ENCODE measurements around the gene CCDC6. TPM values are rescaled to one million over a fixed set of nuclear protein-coding genes. Genes with fewer than 3 reads are reported as not detected.

CCDC6 gene
- total RNA-seq, 1 experiment from 2014 or later, result 22.0 TPM

- DNase-seq (ENCODE audit: low read depth), result no peak
Observed at GRCh38 chr10:59852670-59853069, 53.7 kb downstream of the CCDC6 start.

DNA sequence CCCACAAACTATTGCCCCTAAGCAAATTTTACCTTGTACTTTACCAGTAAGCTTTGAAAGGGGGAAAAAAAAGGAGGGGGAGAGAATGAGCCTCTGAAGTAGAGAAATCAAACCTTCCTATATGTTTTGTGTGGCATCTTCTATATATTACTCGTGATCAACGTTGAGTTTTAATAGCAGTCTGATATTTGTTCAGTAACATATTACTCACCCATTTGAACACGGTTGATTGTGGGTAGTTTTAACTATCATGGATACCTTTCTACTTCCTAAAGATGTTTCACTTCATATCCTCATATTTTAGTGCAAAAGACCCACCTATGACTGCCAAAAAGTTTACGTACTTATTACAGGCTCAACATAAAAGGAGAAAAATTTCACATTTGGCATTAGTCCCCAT is 54.5 kb downstream of the CCDC6 start:
- DNase-seq (ENCODE audit: low read depth), result no peak

- DNase-seq (ENCODE audit: low read depth), result no peak
Observed at GRCh38 chr10:59847888-59848287, 58.5 kb downstream of the CCDC6 start.

DNA sequence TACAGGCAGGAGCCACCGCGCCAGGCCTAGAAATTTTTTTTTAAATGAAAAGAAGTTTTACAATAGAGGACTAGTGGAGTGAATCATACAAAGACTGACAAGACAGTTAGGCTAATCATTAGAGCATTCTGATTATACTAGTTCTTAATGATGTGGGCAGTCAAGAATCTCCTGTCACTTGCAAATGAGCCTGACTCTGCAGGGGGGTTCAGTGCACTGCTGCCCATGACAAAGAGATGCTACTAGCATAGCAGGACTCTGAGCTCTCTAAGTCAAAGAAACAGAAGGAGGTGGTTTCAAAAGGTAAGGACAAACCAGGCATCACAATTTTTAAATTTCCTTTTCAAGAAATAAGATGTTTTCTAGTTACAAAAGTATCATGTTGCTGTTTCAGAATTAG is 59.0 kb downstream of the CCDC6 start:
- no peak for DNase-seq (ENCODE audit: low read depth)

GRCh38 chr10:59844436-59844835 is 61.9 kb downstream of the CCDC6 start:
- no peak for DNase-seq (ENCODE audit: low read depth)

DNA sequence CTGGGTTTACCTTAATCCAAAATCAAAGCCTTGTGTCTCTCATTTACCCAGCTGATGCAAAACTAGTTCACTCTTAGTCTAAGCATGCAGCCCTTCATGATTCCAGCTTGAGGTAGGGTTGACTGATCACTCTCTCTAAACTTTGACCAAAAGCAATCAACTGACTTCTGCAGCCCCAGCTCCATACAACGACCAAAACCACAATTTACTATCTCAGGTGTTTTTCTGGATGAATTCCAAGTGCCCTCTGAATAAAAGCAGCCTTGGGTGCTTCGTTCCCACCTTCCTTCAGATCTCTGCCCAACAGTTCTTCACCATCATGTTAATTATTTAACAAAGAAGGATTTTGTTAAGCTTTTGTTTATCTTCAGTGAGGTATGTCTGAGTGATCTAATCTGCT is 62.6 kb downstream of the CCDC6 start:
- no peak for DNase-seq (ENCODE audit: low read depth)

GRCh38 chr10:59839576-59839975 is 66.8 kb downstream of the CCDC6 start:
- peak; percentile 33 for DNase-seq (ENCODE audit: low read depth)

- DNase-seq (ENCODE audit: low read depth), result no peak
Observed at GRCh38 chr10:59838085-59838789, 68.1 kb downstream of the CCDC6 start.

GRCh38 chr10:59833810-59834209 is 72.5 kb downstream of the CCDC6 start:
- DNase-seq (ENCODE audit: low read depth), result no peak

DNA sequence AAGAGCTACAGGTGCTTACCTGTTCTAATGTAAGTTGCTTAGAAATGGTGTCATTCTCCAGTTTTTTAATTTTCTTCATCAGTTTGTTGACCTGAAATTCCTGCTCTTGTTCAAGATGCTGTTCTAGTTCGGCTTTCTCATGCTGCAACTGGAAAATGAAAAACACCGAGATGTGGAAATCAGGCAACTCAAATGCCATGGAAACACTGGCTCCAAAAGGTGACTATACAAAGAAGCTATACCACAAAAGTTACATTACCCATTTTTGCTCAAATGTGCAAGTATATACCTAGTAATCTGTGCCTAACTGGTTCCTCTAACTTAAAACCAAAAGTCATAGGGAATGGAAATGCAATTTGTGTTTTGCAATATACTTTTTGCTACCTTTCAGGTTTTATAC is 73.8 kb downstream of the CCDC6 start:
- no peak for DNase-seq (ENCODE audit: low read depth)

- DNase-seq (ENCODE audit: low read depth), result no peak
Observed at GRCh38 chr10:59831658-59832503, 74.5 kb downstream of the CCDC6 start.

- peak; percentile 39 for DNase-seq (ENCODE audit: low read depth)
Observed at GRCh38 chr10:59830601-59831259, 75.6 kb downstream of the CCDC6 start.

DNA sequence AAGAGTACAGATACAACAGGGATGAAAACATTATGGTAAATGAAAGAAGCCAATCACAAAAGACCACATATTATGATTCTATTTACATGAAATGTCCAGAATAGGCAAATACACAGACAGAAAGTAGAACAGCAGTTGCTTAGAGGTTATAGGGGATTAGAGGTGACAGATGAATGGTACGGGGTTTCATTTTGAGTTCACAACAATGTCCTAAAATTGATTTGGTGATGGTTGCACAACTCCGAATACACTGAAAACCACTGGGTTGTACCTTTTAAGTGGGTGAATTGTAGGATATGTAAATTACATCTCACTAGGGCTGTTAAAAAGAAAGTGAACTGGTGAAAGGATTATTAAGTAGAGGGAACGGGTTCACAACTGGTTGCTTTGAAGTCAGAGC is 76.8 kb downstream of the CCDC6 start:
- no peak for DNase-seq (ENCODE audit: low read depth)

GRCh38 chr10:59829024-59829423 is 77.3 kb downstream of the CCDC6 start:
- no peak for DNase-seq (ENCODE audit: low read depth)

GRCh38 chr10:59825932-59826331 is 80.4 kb downstream of the CCDC6 start:
- no peak for DNase-seq (ENCODE audit: low read depth)

GRCh38 chr10:59823751-59824150 is 82.6 kb downstream of the CCDC6 start:
- no peak for DNase-seq (ENCODE audit: low read depth)

GRCh38 chr10:59823111-59823510 is 83.2 kb downstream of the CCDC6 start:
- DNase-seq (ENCODE audit: low read depth), result no peak

GRCh38 chr10:59820471-59820870 is 85.9 kb downstream of the CCDC6 start:
- DNase-seq (ENCODE audit: low read depth), result no peak

GRCh38 chr10:59819683-59820082 is 86.7 kb downstream of the CCDC6 start:
- no peak for DNase-seq (ENCODE audit: low read depth)

- no peak for DNase-seq (ENCODE audit: low read depth)
Observed at GRCh38 chr10:59819265-59819664, 87.1 kb downstream of the CCDC6 start.

DNA sequence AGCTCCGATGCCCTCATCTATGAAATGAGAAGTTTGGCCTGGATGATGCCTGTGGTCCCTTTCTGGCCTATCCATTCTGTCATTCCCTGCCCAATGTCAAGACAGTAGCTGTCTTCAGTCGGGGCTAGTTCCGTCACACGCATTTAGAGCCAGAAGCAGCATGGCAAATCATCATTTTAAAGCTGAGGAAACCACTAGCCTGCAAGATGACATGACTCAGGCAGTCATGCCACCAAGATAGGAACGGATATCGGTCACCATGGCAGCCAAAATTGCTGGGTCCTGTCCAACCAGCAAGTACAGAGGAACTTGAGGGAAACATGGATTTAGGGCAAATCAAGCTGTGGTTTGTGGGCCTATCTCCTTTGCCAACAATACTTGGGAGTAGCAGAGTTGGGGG is 88.6 kb downstream of the CCDC6 start:
- DNase-seq (ENCODE audit: low read depth), result peak; percentile 11

DNA sequence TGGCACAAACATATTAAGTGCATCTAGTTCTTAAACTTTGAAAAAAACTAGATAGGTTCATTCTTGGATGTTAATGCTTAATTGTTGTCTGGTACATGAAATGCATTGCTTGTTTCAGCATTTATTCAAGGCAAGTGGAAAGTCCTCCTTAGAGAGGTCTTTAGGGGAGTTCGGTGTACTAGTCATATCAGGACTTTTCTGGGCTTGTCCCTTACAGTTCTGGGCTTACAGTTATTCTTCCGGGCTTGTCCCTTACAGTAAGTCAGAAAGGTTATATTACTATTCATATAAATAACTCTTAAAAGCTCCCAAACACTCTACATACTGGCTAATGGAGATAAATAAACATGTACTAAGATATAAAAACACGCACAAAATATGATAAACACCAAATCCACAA is 91.5 kb downstream of the CCDC6 start:
- no peak for DNase-seq (ENCODE audit: low read depth)
